ENCODE data around the gene SDHC.

SDHC gene

DNA sequence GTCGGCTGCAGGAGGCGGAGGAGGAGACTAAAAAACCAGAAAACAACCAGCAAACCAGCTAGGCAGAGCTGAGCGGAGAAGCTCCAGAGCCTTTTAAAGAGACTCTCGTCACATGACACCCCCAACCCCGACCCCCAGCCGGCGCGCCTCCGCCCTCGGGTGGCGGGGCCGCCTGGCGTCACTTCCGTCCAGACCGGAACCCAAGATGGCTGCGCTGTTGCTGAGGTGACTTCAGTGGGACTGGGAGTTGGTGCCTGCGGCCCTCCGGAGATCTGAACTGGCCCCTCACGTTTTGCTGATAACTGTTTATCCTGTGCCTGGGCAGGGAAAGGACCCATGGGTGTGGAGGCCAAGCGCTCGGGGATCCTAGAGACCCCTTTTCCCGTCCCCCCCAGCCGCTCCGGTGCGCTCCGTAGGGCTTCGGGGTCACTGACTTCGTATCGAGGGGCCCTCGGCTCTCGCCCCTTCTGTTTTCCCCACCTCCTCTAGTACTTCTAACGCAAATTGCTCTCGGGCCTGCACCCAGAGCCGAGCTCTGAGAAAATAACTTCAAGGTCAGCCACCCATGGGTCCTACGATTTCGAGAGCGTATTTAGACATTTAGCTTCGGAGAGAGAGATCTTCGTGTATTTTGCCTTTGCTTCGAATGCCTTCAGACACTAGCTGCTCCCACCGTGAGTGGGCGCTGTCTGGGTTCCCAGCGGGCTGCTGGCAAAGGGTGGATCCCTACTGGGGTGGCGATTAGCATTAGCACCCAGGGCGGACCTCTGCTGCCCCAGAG lies at the start of gene SDHC:
SDHC (plus strand) TSS at position 181 of the 781 bp plus-strand sequence; CDS start at position 206, 25 bp downstream.
- DNase-seq (ENCODE audit: low read depth), result peak; percentile 74

- DNase-seq (ENCODE audit: low read depth), result no peak
Observed at GRCh38 chr1:161265305-161265704, 48.9 kb upstream of the SDHC start.

DNA sequence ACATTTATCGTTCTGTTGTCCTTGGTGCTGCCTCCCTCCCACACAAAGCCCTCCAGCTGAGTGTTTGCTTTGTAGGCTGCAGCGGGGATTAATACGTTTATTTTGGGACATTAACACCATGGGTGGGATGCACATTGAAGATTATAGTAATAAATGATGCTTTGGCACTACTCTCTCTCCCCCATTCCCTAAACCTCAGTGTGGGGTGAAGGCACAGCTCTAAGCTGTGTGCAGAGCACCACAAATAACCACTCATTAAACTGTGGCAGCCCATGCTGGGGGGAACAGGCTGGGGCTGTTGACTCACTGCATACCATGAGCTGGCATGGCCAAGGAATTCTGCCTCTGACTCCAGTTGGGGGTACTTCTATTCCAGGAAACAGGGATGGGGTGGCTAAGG lies 48.0 kb upstream of the SDHC start:
- DNase-seq (ENCODE audit: low read depth), result no peak

- DNase-seq (ENCODE audit: low read depth), result no peak
Observed at GRCh38 chr1:161266836-161267235, 47.3 kb upstream of the SDHC start.

DNA sequence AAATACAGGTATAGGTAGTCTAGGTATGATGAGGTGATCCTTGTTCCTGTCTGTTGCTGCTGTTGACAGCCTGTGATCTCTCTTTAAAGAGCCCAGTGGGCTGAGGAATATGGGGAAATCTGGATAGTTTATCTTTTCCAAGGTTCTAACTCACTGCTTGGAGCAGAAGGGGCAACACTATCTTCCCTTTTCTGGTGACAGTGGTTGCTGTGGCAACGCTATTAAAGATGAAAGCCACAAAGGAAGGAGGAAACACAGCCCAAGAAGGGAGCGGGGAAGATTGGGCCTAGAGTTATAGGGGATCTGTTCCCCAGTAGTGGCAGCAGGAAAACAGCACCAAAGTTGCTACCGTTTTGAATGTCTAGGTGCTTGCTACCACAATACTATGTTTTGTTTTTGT lies 46.9 kb upstream of the SDHC start:
- no peak for DNase-seq (ENCODE audit: low read depth)

GRCh38 chr1:161273402-161273801 lies 40.8 kb upstream of the SDHC start:
- no peak for DNase-seq (ENCODE audit: low read depth)

- DNase-seq (ENCODE audit: low read depth), result no peak
Observed at GRCh38 chr1:161274874-161275273, 39.3 kb upstream of the SDHC start.

- no peak for DNase-seq (ENCODE audit: low read depth)
Observed at GRCh38 chr1:161282991-161283390, 31.2 kb upstream of the SDHC start.

DNA sequence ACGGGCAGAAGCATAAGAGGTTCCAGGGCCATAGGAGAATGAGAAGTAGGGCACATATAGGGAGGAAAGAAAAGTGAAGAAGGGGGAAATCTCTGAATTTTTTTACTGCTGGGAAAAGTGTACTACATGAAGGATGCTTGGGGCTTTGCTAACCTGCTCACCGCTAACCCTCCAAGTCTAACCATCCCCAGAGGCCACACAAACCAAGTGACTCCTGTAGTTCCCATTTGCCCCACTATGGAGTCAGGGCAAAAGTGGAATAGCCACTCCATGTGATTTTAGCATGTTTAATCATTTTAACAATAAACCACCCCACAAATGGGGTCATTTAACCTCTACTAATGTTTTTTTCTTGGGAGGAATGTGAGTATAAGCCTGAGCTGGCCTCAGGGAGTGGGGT lies 29.1 kb upstream of the SDHC start:
- no peak for DNase-seq (ENCODE audit: low read depth)

- DNase-seq (ENCODE audit: low read depth), result no peak
Observed at GRCh38 chr1:161285521-161285920, 28.7 kb upstream of the SDHC start.

GRCh38 chr1:161287482-161288054 lies 26.6 kb upstream of the SDHC start:
- no peak for DNase-seq (ENCODE audit: low read depth)

GRCh38 chr1:161290779-161291178 lies 23.4 kb upstream of the SDHC start:
- no peak for DNase-seq (ENCODE audit: low read depth)

- DNase-seq (ENCODE audit: low read depth), result no peak
Observed at GRCh38 chr1:161297415-161297814, 16.8 kb upstream of the SDHC start.

DNA sequence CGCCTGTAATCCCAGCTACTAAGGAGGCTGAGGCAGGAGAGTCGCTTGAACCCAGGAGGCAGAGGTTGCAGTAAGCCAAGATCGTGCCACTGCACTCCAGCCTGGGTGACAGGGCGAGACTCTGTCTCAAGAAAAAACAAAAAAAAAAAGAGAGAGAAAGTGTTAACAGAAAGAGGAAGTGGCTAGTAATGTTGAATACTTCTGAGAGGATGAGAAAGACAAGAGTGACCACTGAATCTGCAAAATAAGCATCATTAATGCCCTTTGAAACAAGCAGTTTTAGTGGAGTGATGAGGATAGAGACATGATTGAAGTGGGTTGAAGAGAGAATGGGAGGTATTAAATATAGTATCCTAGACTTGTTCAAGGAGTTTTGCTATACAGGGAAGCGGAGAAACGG lies 16.1 kb upstream of the SDHC start:
- no peak for DNase-seq (ENCODE audit: low read depth)

DNA sequence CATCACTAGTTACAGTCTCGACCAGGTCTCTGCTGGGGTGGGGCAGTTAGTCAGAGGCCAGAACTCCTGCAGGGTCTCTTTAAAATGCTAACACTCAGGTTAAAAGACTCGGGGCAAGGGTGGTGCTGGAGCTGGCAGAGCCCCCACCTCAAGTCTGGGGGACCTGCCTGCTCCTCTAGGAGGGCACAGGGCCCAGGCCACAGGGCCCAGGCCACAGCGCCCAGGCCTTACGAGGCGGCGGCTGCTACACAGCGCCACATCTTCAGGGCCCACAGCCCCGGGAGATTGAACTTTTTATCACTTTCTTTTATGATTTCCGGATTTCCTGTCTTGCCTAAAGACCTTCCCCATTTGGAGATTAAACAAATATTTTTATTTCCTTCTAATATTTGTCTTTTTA lies 14.8 kb upstream of the SDHC start:
- DNase-seq (ENCODE audit: low read depth), result no peak

- DNase-seq (ENCODE audit: low read depth), result no peak
Observed at GRCh38 chr1:161300478-161300877, 13.7 kb upstream of the SDHC start.

DNA sequence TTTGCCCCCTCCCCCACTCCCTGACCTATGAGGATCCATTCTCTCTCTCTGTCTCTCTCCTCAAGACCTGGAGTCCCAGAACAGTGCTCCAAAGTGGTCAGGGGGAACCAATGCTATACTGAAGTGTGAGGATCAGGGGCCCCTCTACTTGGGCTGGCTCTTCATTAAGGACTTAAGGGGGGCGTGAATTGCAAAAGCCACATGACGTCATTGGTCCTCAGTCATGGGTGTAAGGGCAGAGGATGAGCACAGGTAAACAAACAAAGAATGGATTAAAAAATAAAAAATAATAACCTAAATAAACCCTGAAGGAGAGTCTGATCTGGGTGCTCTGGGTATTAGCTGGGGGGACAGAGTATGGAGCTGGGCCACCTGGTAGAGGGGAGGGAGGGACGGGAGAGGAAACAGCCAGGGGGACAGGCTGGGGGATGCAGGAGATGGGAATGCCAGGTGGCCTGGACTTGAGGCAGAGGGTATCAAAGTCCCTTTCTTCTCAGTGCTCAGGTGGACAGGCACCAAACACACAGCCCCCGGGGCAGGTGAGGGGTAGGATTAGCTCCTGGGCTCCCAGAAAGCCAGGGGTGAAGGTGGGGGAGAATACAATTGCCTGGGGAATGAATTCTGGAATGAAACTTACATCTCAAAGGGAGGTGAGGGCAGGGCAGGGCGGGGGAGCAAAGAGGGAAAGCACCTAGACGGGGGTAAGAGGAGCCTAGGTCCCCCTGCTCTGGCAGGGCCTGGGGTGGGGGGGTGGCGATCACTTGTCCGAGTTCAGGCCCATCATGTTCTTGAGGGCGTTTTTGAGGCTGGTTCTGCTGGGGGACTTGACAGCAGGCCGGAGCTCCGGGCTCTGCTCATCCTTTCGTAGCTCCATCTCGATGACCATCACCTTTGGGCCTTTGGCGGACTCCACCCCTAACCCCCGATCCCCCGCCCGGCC lies 9.0 kb upstream of the SDHC start:
- no peak for DNase-seq (ENCODE audit: low read depth)

- peak; percentile 55 for DNase-seq (ENCODE audit: low read depth)
Observed at GRCh38 chr1:161305867-161306519, 8.2 kb upstream of the SDHC start.

- DNase-seq (ENCODE audit: low read depth), result no peak
Observed at GRCh38 chr1:161307230-161307768, 6.9 kb upstream of the SDHC start.

DNA sequence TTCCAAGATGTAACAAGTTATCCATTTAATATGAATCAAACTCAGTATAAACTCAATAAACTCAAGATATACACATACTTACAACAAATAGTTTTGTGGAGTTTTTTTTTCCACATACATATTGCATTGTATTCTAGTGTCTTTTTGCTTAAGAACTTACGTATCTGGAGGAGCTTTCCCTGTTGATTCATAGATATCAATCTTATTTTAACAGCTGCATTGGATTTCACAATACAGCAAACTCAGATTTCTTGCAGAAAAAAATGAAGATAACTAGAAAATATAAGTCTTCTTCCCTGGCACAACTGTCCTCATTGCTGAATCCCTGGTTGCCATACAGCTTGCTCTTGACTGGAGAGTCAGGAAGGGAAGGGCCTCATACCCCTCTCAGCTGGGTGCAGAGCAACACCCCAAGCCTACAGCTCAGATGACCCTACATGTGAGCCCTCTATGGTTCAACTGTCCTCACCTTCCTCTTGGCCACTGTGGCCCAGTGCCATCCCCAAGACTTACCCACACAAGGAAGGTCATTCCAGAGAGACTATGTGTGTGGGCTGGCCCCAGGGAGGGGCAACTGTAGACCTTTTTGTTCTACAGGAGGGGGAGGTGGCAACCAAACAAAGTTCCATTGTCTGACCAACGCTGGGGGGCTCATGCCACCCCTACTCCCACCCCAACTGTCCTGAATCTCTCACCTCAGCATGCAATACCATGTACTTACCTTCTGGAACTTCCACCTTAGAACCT lies 6.1 kb upstream of the SDHC start:
- DNase-seq (ENCODE audit: low read depth), result no peak

DNA sequence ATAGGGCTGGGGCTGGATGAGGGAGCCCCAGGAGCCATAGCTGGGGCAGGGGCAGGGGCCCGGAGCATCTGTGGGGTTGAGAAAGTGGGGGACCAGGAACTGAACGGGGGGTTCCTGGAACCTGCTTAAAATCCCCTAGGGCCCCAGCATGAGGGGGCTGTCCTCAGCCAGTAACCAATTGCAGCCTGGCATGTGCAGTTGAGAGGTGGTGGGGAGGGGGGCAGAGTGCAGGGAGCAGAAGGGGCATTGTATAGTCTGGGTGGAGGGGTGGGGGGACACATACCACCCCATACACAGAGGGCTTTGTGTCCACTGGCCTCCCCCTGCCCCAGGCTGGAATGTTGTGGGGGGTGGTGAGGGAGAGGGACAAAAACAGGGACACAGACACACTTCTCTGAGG lies 4.3 kb upstream of the SDHC start, which contains the start of gene MPZ:
MPZ (minus strand) TSS at position 101 of the 400 bp plus-strand sequence; CDS start at position 38, 63 bp downstream.
- no peak for DNase-seq (ENCODE audit: low read depth)

Data from stimulated activated CD8-positive, alpha-beta memory T cell treated with anti-CD3 and anti-CD28 coated beads, Interleukin-7, amount 100 ng/mL, for 24 hours (primary cell).